GM12873 (cell line): ENCODE data around the gene LRRC4.

Experiments
- CTCF ChIP-seq: IDR thresholded peaks from 2 replicates; pipeline ENCODE4 v1.5.1; 2012; ENCODE audit warnings: low read depth, mild to moderate bottlenecking, moderate library complexity, low read length, control low read depth; ENCODE audit not compliant: insufficient read depth; ENCODE audit errors: missing control alignments

The LRRC4 gene

GRCh38 chr7:127998671-127999070 is 32.6 kb downstream of the LRRC4 start:
- no peak for TF ChIP-seq CTCF

- TF ChIP-seq CTCF = no peak
Observed at GRCh38 chr7:127997226-127997922, 33.9 kb downstream of the LRRC4 start.

- no peak for TF ChIP-seq CTCF
Observed at GRCh38 chr7:127996253-127997071, 34.8 kb downstream of the LRRC4 start.

- no peak for TF ChIP-seq CTCF
Observed at GRCh38 chr7:127995881-127996215, 35.4 kb downstream of the LRRC4 start.

- TF ChIP-seq CTCF = no peak
Observed at GRCh38 chr7:127995156-127995880, 35.9 kb downstream of the LRRC4 start.

- no peak for TF ChIP-seq CTCF
Observed at GRCh38 chr7:127993987-127994386, 37.2 kb downstream of the LRRC4 start.

- TF ChIP-seq CTCF = no peak
Observed at GRCh38 chr7:127993317-127993716, 37.9 kb downstream of the LRRC4 start.
